Measurements from ENCODE around the gene GNG13.
"Not testable (repeated sequence)": the region's sequence is repeated elsewhere in the genome, so short reads cannot be mapped to it uniquely, and the experiment has no call there.

The GNG13 gene

DNA sequence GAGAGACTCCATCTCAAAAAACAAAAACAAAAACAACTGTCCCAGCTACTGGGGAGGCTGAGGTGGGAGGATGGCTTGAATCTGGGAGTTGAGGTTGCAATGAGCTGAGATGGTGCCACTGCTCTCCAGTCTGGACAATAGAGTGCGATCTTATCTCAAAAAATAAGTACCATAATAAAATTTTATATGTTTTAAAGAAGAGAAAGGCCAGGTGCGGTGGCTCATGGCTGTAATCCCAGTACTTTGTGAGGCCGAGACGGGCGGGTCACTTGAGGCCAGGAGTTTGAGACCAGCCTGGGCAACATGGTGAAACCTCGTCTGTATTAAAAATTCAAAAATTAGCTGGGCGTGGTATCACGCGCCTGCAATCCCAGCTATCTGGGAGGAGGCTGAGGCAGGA lies 23.7 kb downstream of the GNG13 start:
- no peak for DNase-seq

DNA sequence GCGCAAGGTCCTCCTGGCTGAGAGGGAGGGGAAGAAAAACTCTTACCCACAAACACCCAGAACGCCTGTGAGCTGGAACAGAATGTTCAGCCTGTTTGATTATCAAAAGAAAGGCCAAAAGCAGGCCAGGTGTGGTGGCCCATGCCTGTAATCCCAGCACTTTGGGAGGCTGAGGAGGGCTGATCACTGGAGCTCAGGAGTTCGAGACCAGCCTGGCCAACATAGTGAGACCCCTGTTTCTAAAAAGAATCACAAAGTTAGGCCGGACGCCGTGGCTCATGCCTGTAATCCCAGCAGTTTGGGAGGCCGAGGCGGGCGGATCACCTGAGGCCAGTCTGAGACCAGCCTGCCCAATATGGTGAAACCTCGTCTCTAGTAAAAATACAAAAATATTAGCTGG lies 24.2 kb downstream of the GNG13 start:
- not testable (repeated sequence) for DNase-seq

- no peak for DNase-seq
Measured at GRCh38 chr16:775236-775796, 25.2 kb downstream of the GNG13 start.

GRCh38 chr16:774086-775001 lies 26.2 kb downstream of the GNG13 start:
- DNase-seq = no peak

GRCh38 chr16:772959-773358 lies 27.6 kb downstream of the GNG13 start:
- no peak for DNase-seq

- no peak for DNase-seq
Measured at GRCh38 chr16:770411-770810, 30.1 kb downstream of the GNG13 start.

DNA sequence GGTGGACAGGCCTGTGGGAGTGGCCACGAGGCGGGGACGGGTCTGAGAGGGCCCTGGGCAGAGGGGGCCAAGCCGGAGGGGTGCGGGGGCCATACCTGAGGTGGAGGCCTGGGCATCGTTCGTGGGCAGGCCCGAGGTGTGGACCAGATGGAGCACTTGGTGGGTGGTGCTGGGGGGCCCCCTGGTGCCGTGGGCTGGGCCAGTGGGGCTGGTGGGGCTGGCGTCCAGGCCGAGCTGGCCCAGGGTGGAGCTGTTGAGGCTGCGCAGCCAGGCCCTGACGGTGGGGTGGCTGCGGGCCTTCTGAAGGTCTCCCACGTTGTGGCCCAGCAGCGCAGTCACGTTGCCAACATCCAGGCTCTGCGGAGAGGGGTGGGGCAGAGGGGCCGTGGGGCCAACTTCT lies 30.6 kb downstream of the GNG13 start:
- DNase-seq = no peak

GRCh38 chr16:769184-769784 lies 31.2 kb downstream of the GNG13 start:
- DNase-seq = no peak

GRCh38 chr16:768428-768827 lies 32.1 kb downstream of the GNG13 start:
- DNase-seq = no peak

- DNase-seq = no peak
Measured at GRCh38 chr16:767743-768235, 32.7 kb downstream of the GNG13 start.

GRCh38 chr16:766820-767640 lies 33.5 kb downstream of the GNG13 start:
- no peak for DNase-seq

GRCh38 chr16:766008-766819 lies 34.3 kb downstream of the GNG13 start:
- DNase-seq = no peak

DNA sequence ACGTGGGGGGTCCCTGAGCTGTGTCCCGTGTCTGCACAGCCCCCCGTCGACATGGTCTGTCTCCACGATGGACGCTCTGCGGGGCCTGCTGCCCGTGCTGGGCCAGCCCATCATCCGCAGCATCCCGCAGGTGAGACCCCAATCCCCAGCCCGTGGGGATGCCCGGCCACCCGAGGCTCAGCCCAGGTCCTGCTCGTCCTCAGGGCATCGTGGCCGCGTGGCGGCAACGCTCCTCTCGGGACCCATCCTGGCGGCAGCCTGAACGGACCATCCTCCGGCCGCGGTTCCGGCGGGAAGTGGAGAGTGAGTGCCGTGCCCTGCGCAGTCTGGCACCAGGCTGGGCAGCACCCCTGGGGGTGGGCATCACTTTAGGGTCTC lies 35.1 kb downstream of the GNG13 start:
- no peak for DNase-seq

DNA sequence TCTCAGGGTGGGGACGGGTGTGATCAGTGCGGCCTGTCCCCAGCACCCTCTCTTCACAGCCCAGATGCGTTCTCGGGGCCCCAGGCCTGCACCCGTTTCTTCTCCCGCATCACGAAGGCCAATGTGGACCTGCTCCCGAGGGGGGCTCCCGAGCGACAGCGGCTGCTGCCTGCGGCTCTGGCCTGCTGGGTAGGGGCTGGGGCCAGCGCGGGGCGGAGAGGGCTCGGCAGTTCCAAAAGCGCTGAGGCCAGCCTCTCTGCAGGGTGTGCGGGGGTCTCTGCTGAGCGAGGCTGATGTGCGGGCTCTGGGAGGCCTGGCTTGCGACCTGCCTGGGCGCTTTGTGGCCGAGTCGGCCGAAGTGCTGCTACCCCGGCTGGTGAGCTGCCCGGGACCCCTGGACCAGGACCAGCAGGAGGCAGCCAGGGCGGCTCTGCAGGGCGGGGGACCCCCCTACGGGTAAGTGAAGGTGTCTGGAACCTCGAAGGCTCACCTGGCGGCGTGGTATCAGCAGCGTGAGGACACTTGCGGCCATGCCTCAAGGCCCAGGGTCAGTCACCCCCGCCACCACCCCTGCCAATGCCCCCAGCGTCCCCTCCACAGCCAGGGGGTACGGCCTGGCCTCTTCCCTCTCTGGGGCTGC lies 35.6 kb downstream of the GNG13 start:
- no peak for DNase-seq

DNA sequence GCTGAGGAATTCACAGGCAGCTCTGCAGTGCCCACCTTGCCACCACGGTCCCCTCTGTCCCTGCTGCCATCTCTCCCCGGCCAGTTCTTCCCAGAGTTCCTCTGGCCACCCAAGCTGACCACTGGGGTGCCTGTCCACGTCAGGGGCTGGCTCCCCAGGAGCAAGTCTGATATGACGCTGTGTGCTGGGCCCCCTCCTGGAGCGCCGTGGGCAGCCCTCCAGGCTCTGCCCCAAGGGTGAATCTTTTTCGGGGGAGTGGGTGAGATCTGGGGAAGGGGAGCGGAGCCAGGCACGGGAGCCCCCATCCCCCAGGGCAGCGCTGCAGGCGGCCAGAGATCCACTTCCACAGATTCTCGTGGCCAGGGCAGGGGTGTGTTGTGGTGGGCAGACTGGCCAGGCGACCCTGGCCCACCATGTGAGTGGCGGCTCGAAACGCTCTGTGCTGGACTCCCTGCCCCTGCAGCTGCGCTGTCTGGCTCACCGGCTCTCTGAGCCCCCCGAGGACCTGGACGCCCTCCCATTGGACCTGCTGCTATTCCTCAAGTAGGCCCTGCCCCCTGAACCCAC lies 36.3 kb downstream of the GNG13 start:
- no peak for DNase-seq

DNA sequence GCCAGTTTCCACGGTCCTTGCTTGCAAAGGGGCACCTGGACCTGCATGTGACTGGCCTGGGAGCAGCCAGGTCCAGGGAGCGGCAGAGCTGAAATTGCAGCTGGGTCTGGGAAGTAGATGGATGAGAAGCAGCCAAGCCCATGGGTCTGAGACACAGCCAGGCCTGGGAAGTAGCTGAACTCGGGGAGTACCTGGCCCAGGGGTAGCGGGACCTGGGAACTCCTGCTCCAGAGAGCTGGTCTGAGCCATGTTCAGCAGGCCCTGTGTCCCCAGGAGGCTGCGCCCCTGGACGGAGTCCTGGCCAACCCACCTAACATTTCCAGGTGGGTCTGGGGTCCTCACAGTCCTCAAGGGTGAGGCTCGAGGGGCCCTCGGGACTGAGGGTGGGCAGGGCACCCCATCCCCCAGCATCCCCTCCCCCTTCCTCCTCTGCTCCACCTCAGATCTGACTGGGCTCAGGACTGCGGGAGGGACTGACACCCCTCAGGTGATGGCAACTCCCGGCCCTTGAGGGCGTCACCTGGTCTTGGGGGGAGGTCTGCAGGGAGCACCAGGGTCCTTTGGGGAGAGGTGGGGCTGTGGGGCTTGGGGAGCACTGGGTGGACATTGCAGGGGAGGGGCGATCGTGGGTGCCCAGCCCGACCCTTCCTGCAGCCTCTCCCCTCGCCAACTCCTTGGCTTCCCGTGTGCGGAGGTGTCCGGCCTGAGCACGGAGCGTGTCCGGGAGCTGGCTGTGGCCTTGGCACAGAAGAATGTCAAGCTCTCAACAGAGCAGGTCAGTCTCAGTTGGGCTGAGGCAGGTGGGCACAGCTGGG lies 37.0 kb downstream of the GNG13 start:
- no peak for DNase-seq

DNA sequence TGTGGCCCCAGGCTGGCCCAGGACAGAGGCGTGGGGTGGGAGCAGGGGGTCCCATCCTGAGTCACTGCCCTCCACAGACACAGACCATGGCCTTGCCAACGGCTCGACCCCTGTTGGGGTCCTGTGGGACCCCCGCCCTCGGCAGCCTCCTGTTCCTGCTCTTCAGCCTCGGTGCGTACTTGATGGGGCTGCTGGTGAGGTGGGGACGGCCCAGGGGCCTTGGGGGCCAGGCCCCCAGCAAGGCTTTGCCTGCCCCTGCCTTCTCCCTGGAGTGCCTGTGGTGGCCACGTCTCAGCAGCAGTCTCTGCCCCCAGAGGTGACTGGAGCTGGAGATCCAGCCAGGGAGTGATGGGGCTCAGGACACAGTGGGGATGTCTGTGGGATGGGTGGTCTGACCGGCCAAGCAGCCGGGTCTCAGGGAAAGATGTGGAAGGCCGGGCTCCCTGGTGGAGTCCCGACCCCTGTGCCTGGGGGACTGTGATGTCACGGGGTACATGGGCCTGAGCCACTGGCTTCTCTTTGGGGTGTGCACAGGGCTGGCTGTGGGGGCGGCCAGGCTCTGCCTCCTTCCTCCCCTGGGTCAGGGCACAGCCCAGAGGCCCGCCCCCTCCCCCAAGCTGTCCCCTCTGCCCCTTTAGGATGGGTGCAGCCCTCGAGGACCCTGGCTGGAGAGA lies 37.8 kb downstream of the GNG13 start:
- DNase-seq = no peak

DNA sequence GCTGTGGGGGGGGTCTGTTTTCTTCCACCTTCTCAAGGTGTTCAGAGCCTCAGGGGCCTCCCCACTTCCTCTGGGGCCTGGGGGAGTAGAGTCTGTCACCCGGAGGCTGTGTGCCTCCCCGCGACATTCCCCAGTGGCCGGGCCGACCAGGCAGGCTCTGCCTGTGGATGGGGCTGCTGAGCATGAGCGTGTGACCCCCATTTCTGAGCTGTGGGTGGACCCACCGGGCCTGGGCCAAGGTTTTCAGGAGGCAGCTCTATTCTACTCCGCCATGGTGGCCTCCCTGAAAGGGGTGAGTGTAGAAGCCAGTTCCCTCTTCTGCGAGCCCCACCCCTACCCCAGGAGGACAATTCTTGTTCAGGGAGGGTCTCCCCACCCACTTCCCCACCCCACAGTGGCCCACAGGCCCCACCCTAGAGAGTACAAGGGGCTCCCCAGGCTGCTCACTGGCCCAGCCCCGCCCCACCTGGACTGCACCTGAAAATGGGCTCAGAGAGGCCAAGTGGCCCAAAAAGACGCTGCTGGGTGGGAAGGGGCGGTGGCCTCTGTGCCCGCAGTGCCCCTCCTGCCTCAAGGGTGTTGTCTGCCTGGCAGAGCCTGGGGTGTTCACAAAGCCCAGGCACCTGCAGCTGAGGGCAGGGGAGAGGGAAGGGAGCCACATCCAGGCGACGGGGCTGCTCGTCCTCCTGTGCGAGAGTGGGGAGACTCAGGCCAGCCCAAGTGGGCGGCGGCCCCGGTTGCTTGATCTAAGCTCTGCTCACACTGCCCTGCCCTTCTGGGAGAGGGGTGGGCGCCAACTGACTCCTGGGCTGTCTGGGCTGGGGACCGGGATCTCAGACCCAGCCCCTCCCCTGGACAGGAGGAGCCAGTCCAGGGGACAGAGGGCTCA lies 38.7 kb downstream of the GNG13 start:
- DNase-seq = no peak

All from SHP77 treated with DMSO at 0.1 percent for 48 hours (cell line).